Heart left ventricle (tissue), 13 donors: Measurements from ENCODE around the gene MAFF.

Source experiments
- CTCF ChIP-seq, 12 donors: fragments of 200-600 bp; sonication (generic) in 4 of 12; IDR thresholded peaks; one replicate each; pipeline versions ENCODE4 v1.5.0 to v1.8.0; 2018 to 2022; ENCODE audit warnings: antibody characterized with exemption in 12 of 12, mild to moderate bottlenecking in 5 of 12
- POLR2A ChIP-seq, 2 donors: fragments of 450-650 bp; IDR thresholded peaks; one replicate each; pipeline ENCODE4 v1.6.1; 2017; ENCODE audit warnings: antibody characterized with exemption in 2 of 2, mild to moderate bottlenecking in 2 of 2, moderate library complexity in 2 of 2
- donor health status: ischemic (EF 13 %, LVEDD 7.1; RV severe dilation, severe dysfunction).
- donor health status: DM: no; HTN: yes; CAD: no.
- donor health status: DM: no; HTN: no; CAD: no.
- donor health status: ischemic (EF 25% LVEDD 6.9; RV normal size, moderate dysfunction).
- donor health status: ischemic (EF 25% LVEDD 5.7; RV mildly dilated, moderate dysfunction).
- donor health status: ischemic (EF 35%, LVEDD 5.7; RV mildly dilated, moderate dysfunction).
- donor health status: nonischemic (EF 11% LVEDD 7.7; RV severe dilation, severe dysfunction).
- donor health status: DM: yes; HTN: yes; CAD: no.
- donor health status: PGD.
- donor health status: ischemic (EF 29% LVEDD 5.4; RV normal size, mild dysfunction).
- donor health status: nonischemic (EF 23%, LVEDD 6.1; RV moderate dilation, normal function).

GRCh38 chr22:38228873-38229740, 27.3 kb downstream of the MAFF start:
- TF ChIP-seq CTCF (IDR thresholded peaks at IDR 0.05) (no peak), POLR2A (IDR thresholded peaks at IDR 0.05) (no peak)
